Measurements from ENCODE around the gene LYPD6B. TPM values are rescaled to one million over a fixed set of nuclear protein-coding genes. Genes with fewer than 3 reads are reported as not detected.

The LYPD6B gene
- total RNA-seq, 1 experiment from 2014 or later, result 35.8 TPM

DNA sequence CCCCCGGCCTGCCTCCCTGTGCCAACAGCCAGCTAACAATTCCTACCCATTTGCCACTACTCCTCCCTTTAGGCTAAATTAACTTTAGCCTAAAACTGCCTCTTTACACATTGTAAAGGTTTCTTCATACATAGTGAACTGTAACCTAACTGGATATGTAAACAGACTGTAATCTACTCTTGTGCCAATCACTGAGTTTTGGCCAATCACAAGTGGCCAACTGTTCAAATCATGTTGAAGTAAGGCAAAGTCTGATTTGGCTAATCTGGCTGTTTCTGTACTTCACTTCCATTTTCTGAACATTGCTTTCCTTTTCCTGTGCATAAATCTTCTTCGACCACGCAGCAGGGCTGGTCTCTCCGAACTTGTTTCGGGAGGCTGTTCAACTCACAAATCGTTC lies 188.3 kb downstream of the LYPD6B start:
- intact Hi-C loops (cut with micrococcal nuclease; ENCODE audit: unreplicated experiment), result no loop called here
- no peaks in the 10 kb centered on the region for H3K36me3 ChIP-seq (ENCODE audit: control insufficient read depth, insufficient read depth, low read length)
- no peak for TF ChIP-seq CTCF (IDR thresholded peaks at IDR 0.05; ENCODE audit: insufficient read depth in 1 of 2, low read depth in 1 of 2, low read length in 1 of 2, severe bottlenecking in 1 of 2, unreplicated experiment in 1 of 2)
- ChIA-PET POLR2A (no interaction called here), CTCF (no interaction called here)
- peak; percentile 19 to 47 for DNase-seq
- peaks cover 39% of the 10 kb centered on the region for H3K4me1 ChIP-seq
- BruUV-seq (replicated peaks), result no TSS peak
- H3K9me3 Mint-ChIP-seq (ENCODE audit: unreplicated experiment), result peaks cover 11% of the 10 kb centered on the region
- no peaks in the 10 kb centered on the region for H3K27me3 ChIP-seq (replicated peaks; ENCODE audit: control insufficient read depth, insufficient read depth, low read length)
- no peaks in the 10 kb centered on the region for H3K9me3 ChIP-seq
- no peaks in the 10 kb centered on the region for H3K27me3 Mint-ChIP-seq (ENCODE audit: insufficient read depth, unreplicated experiment)
- H3K4me3 Mint-ChIP-seq (ENCODE audit: unreplicated experiment), result no peak overlapping the region
- H3K27ac Mint-ChIP-seq (ENCODE audit: unreplicated experiment), result no peak overlapping the region
- H3K4me1 Mint-ChIP-seq (ENCODE audit: low read depth, unreplicated experiment), result peaks cover 39% of the 10 kb centered on the region
- no peak overlapping the region for H3K4me3 ChIP-seq (ENCODE audit: low read depth, low read length)
- H3K36me3 Mint-ChIP-seq (ENCODE audit: insufficient read depth, unreplicated experiment), result no peaks in the 10 kb centered on the region

DNA sequence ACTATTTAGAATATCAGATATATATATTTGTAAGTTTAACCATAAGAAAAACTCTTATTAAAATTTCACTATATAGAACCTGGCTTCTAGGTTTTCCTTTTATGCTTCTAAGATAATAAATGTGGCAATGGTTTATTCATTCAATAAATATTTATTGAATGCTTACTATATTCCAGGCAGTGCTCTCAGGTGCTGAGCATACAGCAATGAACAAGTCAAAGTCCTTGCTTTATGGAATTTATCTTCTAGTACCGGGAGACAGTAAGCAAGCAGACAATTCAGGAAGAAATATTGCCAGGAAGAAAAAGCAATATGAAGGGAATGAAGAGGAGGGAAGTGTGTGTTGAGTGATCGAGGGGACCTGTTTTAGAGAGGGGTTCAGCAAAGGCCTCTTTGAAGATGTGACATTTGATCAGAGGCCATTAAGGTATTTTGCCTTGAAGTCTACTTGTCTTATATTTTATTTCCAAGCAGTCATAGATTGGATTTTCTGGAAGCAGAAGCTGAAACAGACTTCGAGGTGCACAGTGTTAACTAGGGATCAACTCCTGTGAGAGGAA lies 197.4 kb downstream of the LYPD6B start:
- peaks cover 14% of the 10 kb centered on the region for H3K4me1 Mint-ChIP-seq (ENCODE audit: low read depth, unreplicated experiment)
- POLR2A ChIA-PET, result no interaction called here

GRCh38 chr2:149236410-149236809 lies 197.9 kb downstream of the LYPD6B start:
- Mint-ChIP-seq H3K4me3 (ENCODE audit: unreplicated experiment) (no peak overlapping the region), H3K27ac (ENCODE audit: unreplicated experiment) (no peak overlapping the region), H3K36me3 (ENCODE audit: insufficient read depth, unreplicated experiment) (peaks cover 6% of the 10 kb centered on the region), H3K27me3 (ENCODE audit: insufficient read depth, unreplicated experiment) (no peaks in the 10 kb centered on the region), H3K4me1 (ENCODE audit: low read depth, unreplicated experiment) (peaks cover 14% of the 10 kb centered on the region), H3K9me3 (ENCODE audit: unreplicated experiment) (peaks cover 13% of the 10 kb centered on the region)
- Histone ChIP-seq H3K4me3 (ENCODE audit: low read depth, low read length) (no peak overlapping the region), H3K9me3 (no peaks in the 10 kb centered on the region), H3K27me3 (replicated peaks; ENCODE audit: control insufficient read depth, insufficient read depth, low read length) (no peaks in the 10 kb centered on the region), H3K36me3 (ENCODE audit: control insufficient read depth, insufficient read depth, low read length) (no peaks in the 10 kb centered on the region), H3K4me1 (no peaks in the 10 kb centered on the region)
- ChIA-PET CTCF (no interaction called here), POLR2A (no interaction called here)
- no TSS peak for BruUV-seq (replicated peaks)
- intact Hi-C loops (cut with micrococcal nuclease; ENCODE audit: unreplicated experiment), result no loop called here
- TF ChIP-seq CTCF (IDR thresholded peaks at IDR 0.05; ENCODE audit: insufficient read depth in 1 of 2, low read depth in 1 of 2, low read length in 1 of 2, severe bottlenecking in 1 of 2, unreplicated experiment in 1 of 2), result no peak
- DNase-seq, result no peak

More for the DNA sequence above, 197.4 kb downstream of the LYPD6B start:
- H3K36me3 ChIP-seq (ENCODE audit: control insufficient read depth, insufficient read depth, low read length), result no peaks in the 10 kb centered on the region
- CTCF ChIA-PET, result no interaction called here
- H3K4me3 ChIP-seq (ENCODE audit: low read depth, low read length), result no peak overlapping the region
- no peak overlapping the region for H3K27ac Mint-ChIP-seq (ENCODE audit: unreplicated experiment)
- DNase-seq, result no peak
- H3K27me3 Mint-ChIP-seq (ENCODE audit: insufficient read depth, unreplicated experiment), result no peaks in the 10 kb centered on the region
- peaks cover 6% of the 10 kb centered on the region for H3K36me3 Mint-ChIP-seq (ENCODE audit: insufficient read depth, unreplicated experiment)
- TF ChIP-seq CTCF (IDR thresholded peaks at IDR 0.05; ENCODE audit: insufficient read depth in 1 of 2, low read depth in 1 of 2, low read length in 1 of 2, severe bottlenecking in 1 of 2, unreplicated experiment in 1 of 2), result no peak
- intact Hi-C loops (cut with micrococcal nuclease; ENCODE audit: unreplicated experiment), result no loop called here
- H3K9me3 Mint-ChIP-seq (ENCODE audit: unreplicated experiment), result peaks cover 13% of the 10 kb centered on the region
- no peaks in the 10 kb centered on the region for H3K27me3 ChIP-seq (replicated peaks; ENCODE audit: control insufficient read depth, insufficient read depth, low read length)
- no peaks in the 10 kb centered on the region for H3K4me1 ChIP-seq
- no peaks in the 10 kb centered on the region for H3K9me3 ChIP-seq
- BruUV-seq (replicated peaks), result no TSS peak
- H3K4me3 Mint-ChIP-seq (ENCODE audit: unreplicated experiment), result no peak overlapping the region

All from Caco-2 (cell line).